OCI-M1 (cell line): Measurements from ENCODE around the gene URI1.
"Not testable (repeated sequence)": the region's sequence is repeated elsewhere in the genome, so short reads cannot be mapped to it uniquely, and the experiment has no call there.

ENCODE experiments used
- DNase-seq: peaks from one replicate; lab custom pipeline; 2025; lab: John Stamatoyannopoulos, UW

The URI1 gene, protein sequence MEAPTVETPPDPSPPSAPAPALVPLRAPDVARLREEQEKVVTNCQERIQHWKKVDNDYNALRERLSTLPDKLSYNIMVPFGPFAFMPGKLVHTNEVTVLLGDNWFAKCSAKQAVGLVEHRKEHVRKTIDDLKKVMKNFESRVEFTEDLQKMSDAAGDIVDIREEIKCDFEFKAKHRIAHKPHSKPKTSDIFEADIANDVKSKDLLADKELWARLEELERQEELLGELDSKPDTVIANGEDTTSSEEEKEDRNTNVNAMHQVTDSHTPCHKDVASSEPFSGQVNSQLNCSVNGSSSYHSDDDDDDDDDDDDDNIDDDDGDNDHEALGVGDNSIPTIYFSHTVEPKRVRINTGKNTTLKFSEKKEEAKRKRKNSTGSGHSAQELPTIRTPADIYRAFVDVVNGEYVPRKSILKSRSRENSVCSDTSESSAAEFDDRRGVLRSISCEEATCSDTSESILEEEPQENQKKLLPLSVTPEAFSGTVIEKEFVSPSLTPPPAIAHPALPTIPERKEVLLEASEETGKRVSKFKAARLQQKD

DNA sequence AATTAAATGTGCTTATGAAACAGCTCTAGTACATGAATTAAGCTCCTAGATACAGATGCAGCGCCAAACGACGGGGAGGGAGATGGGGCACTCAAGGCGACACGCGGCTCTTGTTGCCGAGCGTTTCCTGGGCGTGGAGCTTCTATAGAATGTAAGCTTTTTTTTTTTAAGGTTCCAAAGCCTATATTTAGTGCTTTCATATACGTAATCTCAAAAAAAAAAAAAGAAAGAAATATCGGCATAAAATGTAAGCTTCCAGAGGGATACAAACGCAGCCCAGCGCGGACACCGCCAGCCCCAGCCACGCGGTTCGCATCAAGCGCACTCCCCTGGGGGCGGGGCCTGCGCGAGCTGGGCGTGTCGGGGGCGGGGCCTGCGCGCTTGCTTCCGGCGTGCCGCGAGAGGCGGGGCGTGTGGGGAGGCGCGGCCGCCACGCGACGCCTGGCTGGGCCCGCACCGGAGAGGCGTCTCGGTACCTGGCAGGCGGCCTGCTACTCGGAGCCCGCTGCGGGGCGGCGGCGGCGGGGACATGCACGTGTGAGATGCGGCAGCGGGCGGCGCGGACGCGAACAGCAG, at the start of gene URI1:
Gene URI1 (plus strand): TSS at position 412 of the 576 bp plus-strand sequence. CDS start 309 bp downstream, outside the sequence.
- peak; percentile 93 for DNase-seq

DNA sequence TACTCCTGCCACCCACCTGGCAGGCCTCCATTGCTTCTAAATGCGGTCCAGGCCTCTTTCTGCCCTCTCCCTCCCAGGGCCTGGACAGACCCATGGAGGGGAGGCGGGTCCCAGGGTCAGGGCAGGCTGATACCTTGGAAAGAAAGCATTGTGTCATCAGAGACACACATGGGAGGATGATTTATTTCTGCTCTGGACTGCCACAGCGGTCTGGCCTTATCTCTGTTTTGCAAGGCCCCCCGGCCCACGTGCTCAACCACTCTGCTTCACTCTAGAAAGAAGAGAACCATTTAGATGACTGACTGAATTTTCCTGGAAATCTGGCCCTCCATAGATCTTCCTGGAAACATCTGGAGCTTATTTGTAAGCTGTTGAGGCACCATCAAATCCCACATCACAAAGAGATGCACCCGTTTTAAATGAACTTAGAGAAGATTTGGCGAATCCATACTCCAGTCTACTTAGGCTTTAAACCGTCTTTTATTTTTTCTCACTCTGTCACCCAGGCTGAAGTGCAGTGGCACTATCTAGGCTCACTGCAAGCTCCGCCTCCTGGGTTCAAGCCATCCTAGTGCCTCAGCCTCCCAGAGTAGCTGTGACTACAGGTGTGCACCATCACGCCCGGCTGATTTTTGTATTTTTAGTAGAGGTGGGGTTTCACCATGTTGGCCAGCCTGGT, 48.3 kb upstream of the URI1 start:
- peak; percentile 99 for DNase-seq

DNA sequence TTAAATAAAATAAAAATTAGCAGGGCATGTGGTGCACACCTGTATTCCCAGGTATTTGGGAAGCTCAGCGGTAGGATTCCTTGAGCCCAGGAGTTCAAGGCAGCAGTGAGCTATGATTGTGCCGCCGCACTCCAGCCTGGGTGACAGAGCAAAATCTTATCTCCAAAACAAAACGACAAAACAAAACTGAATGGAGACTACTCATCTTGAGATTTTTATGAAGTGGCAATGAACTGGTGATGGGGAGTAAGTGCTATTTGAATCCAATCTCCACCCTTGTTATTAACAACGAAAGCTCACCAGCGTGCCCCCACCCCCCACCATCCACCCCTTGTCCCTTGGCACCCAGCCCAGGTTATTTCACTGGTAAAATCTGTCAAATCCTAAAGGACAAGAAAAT, 45.2 kb upstream of the URI1 start:
- peak; percentile 87 for DNase-seq

DNA sequence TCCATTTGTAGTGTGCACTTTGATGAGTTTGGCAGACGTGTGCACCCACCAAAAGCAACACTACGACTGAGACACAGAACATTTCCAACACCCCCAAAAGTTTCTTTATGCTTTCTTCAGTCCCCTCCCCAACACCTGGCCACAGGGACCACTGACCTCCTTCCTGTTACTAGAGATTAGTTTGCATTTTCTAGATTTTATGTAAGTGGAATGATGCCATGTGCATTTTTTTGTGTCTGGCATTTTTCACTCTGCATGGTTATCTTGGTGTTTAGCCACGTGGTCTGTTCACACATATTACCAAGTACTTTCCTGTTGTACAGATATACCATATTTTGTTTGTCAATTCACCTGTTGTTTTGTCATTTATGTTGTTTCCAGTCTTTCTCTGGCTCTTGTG, 44.6 kb upstream of the URI1 start:
- DNase-seq: peak; percentile 44

DNA sequence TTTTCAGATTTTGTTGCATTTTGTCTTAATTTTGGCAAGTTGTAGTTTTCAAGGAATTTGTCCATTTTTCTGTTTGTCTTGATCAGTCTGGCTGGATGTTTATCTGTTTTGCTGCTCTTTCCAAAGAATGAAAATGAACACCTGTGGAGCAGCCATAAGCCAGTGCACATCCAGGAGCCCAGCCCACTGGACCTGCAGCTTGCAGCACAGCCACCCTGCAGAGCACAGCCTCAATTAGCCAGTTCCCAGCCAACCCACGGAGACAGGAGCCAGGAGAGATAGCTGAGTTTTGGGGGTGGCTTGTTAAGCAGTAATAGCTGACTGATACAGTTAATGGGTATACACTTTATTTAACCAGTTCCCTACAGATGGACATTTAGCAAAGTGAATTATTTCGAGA, 38.0 kb upstream of the URI1 start:
- no peak for DNase-seq

DNA sequence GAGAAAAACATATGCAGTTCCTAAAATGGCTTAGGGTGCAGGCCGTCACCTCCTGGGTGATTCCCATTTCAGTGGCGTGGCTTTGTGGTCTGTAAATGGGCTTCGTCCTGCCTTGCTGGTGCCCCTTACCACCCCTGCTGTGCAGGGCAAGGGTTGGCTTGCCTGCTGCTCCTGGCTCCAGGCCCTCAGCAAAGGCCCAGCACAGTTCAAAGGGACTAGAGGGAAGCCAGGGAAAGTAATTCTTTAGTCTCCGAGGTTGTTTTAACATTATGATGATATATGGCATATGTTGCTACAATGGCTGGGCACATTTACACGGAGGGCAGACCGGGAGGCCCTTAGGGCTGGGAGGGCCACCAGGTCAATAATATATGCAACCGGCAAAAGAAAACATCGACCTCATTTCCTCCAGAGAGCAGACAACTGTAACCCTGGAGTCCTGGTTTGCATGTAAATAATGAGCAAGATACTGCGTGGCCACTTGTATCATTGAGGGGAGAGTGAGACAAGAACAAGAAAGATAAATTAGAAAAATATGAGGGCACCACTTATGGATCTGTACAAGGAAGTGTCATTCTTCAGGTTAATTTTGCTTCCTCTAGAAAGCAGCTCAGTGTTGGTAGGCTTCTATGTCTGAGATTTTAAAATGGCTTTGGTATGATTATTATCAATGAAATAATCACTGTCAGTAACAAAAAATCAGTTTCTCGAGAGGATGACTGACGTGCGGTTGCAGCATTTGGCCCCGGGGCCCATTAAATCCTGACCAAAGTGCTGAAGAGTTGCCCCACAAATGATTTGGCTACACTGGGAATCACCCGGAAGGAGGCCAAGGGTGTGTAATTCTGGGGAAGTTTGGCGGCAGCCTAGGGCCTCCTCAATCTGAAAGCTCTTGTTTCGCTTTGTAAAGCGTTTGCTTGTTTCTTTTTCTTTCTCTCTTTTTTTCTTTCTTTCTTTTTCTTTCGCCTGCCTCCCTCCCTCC, 32.8 kb upstream of the URI1 start:
- DNase-seq: no peak

DNA sequence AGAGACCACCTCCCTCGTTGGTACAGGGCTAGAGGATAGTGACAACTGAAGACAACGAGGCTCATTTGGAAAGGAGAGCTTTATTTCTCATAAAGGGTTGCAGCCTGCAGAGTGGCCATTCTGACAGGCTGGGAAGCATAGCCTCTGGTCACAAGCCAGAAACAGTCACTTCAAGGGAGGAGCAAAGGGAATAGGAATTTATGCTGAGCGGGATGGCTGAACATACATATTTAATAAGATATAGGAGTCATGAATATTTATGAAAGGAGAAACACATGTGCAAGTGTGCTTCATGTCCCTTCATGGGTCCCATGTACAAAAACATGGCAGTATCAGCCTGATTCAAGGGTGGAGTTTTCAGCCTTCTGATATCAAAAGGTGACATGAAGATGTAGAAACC, 27.1 kb upstream of the URI1 start:
- DNase-seq: peak; percentile 14

DNA sequence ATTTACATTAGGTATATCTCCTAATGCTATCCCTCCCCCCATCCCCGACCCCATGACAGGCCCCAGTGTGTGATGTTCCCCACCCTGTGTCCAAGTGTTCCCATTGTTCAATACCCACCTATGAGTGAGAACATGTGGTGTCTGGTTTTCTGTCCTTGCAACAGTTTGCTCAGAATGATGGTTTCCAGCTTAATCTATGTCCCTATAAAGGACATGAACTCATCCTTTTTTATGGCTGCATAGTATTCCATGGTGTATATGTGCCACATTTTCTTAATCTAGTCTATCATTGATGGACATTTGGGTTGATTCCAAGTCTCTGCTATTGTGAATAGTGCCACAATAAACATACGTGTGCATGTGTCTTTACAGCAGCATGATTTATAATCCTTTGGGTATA, 26.2 kb upstream of the URI1 start:
- not testable (repeated sequence) for DNase-seq

DNA sequence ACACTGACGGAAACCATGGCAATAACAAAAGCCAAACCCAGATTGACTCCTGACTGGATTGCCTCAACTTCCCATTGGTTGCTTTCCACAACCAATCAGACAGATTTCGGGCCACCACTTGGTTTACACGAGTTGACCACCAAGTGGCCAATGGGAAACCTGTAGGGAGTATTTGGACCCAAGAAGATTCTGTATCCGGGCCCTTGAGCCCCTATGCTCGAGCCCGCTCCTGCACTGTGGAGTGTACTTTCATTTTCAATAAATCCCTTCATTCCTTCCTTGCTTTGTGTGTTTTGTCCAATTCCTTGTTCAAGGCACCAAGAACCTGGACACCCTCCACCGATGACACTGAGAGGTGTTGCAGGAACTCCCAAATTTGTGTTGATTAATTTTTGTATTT, 24.1 kb upstream of the URI1 start:
- DNase-seq: no peak

DNA sequence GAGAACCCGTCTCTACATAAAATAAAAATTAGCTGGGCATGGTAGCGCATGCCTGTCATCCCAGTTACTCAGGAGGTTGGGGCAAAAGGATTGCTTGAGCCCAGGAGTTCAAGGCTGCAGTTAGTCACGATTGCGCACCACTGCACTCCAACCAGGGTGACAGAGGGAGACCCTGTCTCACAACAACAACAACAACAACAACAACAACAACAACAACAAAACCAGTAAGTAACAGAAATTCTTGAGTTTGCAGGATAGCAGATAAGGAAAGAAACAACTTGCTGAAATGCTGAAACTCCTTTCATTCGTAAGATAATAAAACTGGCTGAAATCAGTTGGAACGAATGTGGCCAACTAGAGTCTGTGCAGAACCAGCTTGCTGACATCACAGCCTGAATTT, 23.1 kb upstream of the URI1 start:
- DNase-seq: peak; percentile 11

DNA sequence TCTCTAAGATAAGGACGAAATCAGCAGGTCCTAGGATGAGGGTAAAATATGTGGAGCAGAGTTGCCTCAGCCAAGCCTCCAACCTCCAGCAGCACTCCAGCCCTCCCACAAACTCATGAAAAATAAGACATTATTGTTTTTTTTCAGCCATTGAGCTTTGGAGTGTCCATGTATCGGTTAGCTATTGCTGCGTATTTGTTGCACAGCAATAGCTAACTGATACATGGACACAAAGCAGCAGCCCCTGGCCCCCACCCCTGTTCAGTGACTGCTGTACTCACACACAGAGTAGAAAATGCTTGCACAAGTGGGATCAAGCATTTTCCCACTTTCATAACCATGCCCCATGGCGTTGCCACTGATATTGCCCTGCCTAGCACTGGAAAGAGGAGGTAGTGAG, 19.1 kb upstream of the URI1 start:
- no peak for DNase-seq

DNA sequence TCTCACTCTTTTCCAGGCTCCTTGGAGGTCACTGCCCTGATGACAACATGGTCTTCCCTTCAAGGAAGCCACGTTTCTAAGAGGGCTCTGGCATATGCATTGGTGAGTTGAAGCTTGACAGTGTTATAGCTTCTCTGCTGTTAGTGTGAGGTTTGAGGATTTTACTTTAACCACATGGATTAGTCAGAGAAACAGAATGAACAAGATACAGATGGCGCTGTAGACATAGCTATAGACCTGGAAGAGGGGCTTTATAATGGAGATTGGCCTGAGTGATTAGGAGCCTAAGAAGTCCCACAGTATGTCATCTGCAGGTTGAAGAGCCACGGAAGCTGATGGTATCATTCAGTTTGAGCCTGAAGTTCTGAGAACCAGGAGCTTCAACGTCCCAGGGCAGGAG, 18.4 kb upstream of the URI1 start:
- DNase-seq: peak; percentile 59

DNA sequence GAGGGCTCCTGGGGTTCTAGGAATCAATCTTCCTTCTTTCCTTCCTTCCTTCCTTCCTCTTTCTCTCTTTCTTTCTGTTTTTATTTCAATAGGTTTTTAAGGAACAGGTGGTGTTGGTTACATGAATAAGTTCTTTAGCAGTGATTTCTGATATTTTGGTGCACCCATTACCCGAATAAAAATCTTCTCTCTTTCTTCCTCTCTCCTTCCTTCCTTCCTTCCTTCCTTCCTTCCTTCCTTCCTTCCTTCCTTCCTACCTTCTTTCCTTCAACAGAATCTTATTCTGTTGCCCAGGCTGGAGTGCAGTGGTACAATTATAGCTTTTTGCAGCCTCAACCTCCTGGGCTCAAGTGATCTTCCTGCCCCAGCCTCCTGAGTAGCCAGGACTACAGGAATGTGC, 16.0 kb upstream of the URI1 start:
- DNase-seq: no peak

DNA sequence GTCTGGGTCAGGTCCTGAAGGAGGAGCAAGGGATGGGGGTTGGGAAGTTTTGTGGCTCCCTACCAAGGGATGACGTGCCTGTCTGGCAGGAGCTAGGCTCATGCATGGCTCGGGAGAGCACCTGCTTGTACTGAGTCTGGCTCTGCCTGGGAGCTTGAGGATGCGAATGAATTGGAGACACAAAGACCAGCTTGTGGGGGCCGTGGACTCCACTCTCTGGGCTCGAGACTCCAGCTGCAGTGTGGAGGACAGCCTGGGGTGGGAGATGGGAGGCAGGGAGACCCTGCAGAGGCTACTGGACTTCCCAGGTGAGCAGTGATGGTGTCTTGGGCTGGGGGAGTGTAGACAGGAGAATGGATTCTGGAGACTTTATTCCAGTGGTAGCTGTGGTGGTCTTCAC, 15.2 kb upstream of the URI1 start:
- no peak for DNase-seq

DNA sequence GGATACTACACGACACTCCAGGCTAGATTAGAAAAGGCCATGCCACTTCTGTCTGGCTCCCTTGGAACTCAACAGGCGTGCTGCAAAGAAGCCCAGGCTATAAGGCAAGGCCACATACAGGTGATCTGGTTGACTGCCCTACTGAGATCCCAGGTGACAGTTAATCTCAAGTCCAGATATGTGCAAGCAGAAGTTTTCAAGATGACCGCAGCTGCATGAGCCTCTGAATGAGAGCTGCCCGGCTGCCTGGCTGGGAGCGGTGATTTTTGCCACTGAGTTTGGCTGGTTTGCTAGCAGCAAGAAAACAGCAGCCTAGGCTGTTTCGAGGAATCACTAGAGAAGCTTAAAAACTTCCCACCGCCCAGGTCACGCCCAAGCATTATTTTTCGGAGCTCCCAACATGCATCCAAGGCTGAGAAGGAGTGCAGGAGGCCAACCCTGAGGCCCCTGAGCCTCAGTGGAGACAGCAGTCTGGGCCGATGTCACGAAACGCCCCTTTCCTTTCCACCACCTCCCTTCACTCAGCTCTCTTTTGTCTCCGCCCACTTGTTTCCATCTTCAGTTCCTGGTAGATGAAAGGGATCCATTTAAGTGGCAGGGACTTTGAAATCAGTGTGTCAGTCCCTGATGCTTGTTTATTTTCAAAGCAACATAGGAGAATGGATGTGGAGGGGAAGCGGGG, 14.0 kb upstream of the URI1 start:
- DNase-seq: no peak

DNA sequence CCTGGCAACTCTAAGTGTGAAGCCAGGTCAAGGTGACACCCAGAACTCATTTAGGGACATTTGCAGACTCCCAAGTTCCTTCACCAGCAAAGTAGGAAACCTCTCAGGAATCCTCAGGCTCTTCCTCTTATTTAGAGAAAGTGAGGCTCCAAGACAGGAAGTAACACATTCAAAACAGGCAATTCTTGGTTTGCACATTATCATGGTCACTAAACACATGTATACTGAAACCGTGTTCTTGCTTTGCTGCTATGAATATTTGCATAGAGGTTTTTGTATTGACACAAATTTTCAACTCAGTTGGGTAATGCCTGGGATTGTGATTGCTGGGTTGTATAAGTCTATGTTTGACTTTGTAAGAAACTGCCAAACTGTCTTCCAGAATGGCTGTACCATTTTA, 13.2 kb upstream of the URI1 start:
- no peak for DNase-seq

DNA sequence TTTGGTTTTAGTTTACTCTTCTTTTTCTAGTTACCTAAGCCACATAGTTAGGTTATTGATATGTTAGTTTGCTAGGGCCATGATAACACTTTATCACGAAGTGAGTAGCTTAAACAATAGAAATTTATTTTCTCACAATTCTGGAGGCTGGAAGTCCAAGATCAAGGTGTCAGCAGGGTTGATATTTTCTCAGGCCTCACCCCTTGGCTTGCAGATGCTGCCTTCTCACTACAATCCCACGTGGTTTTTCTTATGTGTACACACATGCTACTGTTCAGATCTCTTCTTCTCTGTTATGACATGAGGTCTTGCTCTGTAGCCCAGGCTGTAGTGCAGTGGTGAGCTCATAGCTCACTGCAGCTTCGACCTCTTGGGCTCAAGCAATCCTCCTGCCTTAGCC, 7.8 kb upstream of the URI1 start:
- DNase-seq: no peak

DNA sequence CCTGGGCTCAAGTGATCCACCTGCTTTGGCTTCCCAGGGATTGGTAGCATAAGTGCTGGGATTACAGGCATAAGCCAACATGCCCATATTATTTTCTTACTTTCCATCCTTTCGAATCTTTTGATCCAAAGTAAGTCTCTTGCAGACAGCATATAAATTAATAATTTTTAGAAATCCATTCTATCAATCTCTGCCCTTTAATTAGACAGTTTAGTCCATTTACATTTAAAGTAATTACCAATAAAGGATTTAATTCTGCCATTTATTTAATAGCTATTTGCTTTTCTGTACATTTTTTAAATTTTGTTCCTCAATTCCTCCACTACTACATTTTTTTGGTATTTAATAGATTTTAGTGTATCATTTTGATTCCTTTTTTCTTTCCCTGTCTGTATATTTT, 7.3 kb upstream of the URI1 start:
- DNase-seq: no peak

DNA sequence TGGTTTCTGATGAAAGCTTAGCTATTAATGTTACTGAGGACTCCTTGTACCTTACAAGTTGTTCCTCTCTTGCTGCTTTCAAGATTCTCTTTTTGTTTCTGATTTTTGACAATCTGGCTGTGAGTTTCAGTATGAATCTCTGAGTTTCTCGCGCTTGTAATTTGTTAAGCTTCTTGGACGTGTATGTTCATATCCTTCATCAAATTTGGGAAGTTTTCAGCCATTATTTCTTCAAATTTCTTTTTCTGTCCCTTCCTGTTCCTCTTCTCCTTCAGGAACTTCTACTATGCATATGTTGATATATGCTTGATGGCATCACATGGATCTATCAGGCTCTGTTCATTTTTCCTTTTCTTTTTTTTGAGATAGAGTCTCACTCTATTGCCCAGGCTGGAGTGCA, 5.6 kb upstream of the URI1 start:
- no peak for DNase-seq

DNA sequence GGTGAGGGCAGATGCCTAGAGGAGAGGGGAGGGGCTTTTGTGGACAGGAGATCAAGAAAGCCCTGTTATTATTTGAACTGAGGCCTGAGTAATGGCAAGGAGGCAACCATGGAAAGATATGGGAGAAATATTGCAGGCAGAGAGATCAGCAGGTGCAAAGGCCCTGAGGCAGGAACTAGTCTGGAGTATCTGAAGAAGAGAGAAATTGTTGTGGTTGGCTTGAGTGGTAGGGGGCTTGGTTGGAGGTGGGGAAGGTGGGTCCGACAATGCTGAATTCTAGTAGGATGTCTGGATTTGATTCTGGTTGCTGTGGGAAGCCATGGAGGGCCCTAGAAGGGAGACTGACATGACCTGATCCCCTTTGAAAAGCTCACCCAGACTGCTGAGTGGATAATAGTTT, 2.4 kb upstream of the URI1 start:
- DNase-seq: no peak

DNA sequence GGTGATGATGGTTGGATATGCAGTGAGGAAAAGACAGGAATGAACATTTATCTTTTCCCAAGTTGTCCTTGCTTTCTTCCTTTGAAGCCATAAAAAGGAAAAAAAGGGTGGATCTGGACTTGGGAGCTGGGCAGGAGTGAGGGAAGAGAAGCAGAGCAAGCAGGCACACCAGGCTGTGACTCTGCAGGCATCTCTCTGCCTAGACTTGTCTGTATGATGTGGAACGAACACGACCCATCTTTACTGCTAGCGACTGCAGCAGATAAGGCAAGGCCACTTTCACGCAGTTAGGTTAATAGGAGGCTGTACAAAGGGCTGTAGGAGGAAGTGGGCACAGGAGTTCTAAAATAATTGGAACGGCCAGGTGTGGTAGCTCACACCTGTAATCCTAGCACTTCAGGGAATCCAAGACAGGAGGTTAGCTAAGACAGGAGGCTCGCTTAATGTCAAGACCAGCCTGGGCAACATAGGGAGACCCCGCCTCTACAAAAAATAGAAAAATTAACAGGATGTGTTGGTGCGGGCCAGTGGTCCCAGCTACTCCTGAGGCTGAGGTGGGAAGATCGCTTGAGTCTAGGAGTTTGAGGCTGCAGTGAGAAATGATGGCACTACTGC, 961 bp upstream of the URI1 start:
- no peak for DNase-seq
